ENCODE results near the gene EHBP1L1.

DNA sequence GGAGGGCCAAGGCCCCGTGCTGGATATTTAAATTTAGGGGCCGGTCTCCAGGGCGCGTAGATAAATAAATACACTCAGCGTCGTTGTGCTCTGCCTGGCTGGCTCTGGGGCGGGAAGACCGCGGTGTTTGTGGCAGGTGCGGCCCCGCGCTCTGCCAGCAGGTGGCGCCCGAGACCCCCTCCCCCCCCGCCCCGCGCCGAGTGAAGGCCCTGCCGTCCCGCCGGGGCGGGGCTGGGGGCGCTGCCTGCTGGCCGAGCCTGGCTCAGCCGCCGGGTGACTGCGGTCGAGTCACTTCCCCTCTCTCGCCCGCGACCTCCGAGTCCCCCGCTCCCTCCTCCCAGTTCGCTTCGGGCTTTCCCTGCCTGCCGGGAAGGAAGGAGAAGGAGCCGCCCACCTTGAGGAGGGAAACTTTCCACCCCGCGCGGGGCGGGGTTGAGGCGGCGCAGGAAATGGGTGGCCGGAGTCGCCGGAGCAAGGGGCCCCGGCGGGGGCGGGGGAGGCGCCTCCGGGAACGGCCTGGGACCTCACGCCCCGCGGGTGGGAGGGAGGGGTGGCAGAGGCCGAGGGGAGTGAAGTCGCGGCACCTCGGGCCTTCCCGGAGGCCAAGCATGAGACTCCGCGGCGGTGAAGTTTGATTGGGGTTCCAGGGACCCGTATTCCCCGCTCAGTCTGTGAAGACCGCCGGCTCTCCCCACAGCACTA lies 1.6 kb upstream of the EHBP1L1 start:
- TF ChIP-seq OSR1 (CRISPR knock-in tag; IDR thresholded peaks at IDR 0.05) (no peak), ZFP30 (CRISPR knock-in tag; IDR thresholded peaks at IDR 0.05) (no peak), ESRRG (CRISPR knock-in tag; IDR thresholded peaks at IDR 0.05) (no peak), ZFP3 (CRISPR knock-in tag; IDR thresholded peaks at IDR 0.05) (no peak), ISL1 (CRISPR knock-in tag; IDR thresholded peaks at IDR 0.05) (no peak), SNAI2 (CRISPR knock-in tag; IDR thresholded peaks at IDR 0.05) (no peak), PPARA (CRISPR knock-in tag; IDR thresholded peaks at IDR 0.05; ENCODE audit: borderline replicate concordance) (no peak), TCF4 (CRISPR knock-in tag; IDR thresholded peaks at IDR 0.05; ENCODE audit: borderline replicate concordance) (no peak), ZC3H10 (CRISPR knock-in tag; IDR thresholded peaks at IDR 0.05) (no peak), PATZ1 (CRISPR knock-in tag; IDR thresholded peaks at IDR 0.05; ENCODE audit: borderline replicate concordance) (no peak), BACH2 (CRISPR knock-in tag; IDR thresholded peaks at IDR 0.05; ENCODE audit: borderline replicate concordance) (no peak), CSRNP3 (CRISPR knock-in tag; IDR thresholded peaks at IDR 0.05) (no peak), ZNF8 (CRISPR knock-in tag; IDR thresholded peaks at IDR 0.05) (no peak)
- TF ChIP-seq, protein P1, sequence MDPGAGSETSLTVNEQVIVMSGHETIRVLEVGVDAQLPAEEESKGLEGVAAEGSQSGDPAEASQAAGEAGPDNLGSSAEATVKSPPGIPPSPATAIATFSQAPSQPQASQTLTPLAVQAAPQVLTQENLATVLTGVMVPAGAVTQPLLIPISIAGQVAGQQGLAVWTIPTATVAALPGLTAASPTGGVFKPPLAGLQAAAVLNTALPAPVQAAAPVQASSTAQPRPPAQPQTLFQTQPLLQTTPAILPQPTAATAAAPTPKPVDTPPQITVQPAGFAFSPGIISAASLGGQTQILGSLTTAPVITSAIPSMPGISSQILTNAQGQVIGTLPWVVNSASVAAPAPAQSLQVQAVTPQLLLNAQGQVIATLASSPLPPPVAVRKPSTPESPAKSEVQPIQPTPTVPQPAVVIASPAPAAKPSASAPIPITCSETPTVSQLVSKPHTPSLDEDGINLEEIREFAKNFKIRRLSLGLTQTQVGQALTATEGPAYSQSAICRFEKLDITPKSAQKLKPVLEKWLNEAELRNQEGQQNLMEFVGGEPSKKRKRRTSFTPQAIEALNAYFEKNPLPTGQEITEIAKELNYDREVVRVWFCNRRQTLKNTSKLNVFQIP (CRISPR knock-in tag; IDR thresholded peaks at IDR 0.05; ENCODE audit: borderline replicate concordance, low read depth) = no peak
